ENCODE data around the gene YWHAE. TPM values are rescaled to one million over a fixed set of nuclear protein-coding genes. Genes with fewer than 3 reads are reported as not detected.
A peak's percentile ranks its signal among the peaks of the same experiment; 100 is the strongest.
"Not testable (repeated sequence)": the region's sequence is repeated elsewhere in the genome, so short reads cannot be mapped to it uniquely, and the experiment has no call there.

The YWHAE gene
- total and polyA plus RNA-seq, 4 donors = 408 to 1,947 (median 1,068) TPM

- 87% methylated on average over 7 of the region's 7 CpGs for WGBS (ENCODE audit: insufficient coverage)
- Histone ChIP-seq H3K36me3 (ENCODE audit: control insufficient read depth, insufficient read depth, low read length) (peaks cover 17% of the 10 kb centered on the region), H3K4me1 (ENCODE audit: control insufficient read depth, insufficient read depth, low read length) (peaks cover 14% of the 10 kb centered on the region), H3K4me3 (ENCODE audit: low read depth, low read length) (no peak overlapping the region), H3K27me3 (ENCODE audit: control insufficient read depth, insufficient read depth, low read length) (no peaks in the 10 kb centered on the region), H3K27ac (ENCODE audit: low read depth, low read length) (no peak overlapping the region), H3K9me3 (ENCODE audit: control insufficient read depth, insufficient read depth, low read length) (no peaks in the 10 kb centered on the region)
- DNase-seq (ENCODE audit: low read depth in 4 of 6, low spot score in 6 of 6) = no peak
Measured at GRCh38 chr17:1366234-1366633, 33.8 kb downstream of the YWHAE start.

- Histone ChIP-seq H3K27ac (ENCODE audit: low read depth, low read length) (no peak overlapping the region), H3K36me3 (ENCODE audit: control insufficient read depth, insufficient read depth, low read length) (peaks cover 21% of the 10 kb centered on the region), H3K27me3 (ENCODE audit: control insufficient read depth, insufficient read depth, low read length) (no peaks in the 10 kb centered on the region), H3K4me3 (ENCODE audit: low read depth, low read length) (no peak overlapping the region), H3K4me1 (ENCODE audit: control insufficient read depth, insufficient read depth, low read length) (peaks cover 12% of the 10 kb centered on the region), H3K9me3 (ENCODE audit: control insufficient read depth, insufficient read depth, low read length) (no peaks in the 10 kb centered on the region)
- DNase-seq (ENCODE audit: low read depth in 4 of 6, low spot score in 6 of 6) = peak; percentile 47 to 94 (median 65)
- WGBS (ENCODE audit: insufficient coverage) = 27% methylated on average over 4 of the region's 11 CpGs
Measured at GRCh38 chr17:1365445-1366039, 34.5 kb downstream of the YWHAE start.

GRCh38 chr17:1362964-1363363, 37.1 kb downstream of the YWHAE start:
- Histone ChIP-seq H3K4me1 (ENCODE audit: control insufficient read depth, insufficient read depth, low read length) (peaks cover 6% of the 10 kb centered on the region), H3K27ac (ENCODE audit: low read depth, low read length) (no peak overlapping the region), H3K36me3 (ENCODE audit: control insufficient read depth, insufficient read depth, low read length) (peaks cover 40% of the 10 kb centered on the region)

GRCh38 chr17:1362065-1362848, 37.8 kb downstream of the YWHAE start:
- Histone ChIP-seq H3K4me1 (ENCODE audit: control insufficient read depth, insufficient read depth, low read length) (peaks cover 6% of the 10 kb centered on the region), H3K4me3 (ENCODE audit: low read depth, low read length) (no peak overlapping the region), H3K9me3 (ENCODE audit: control insufficient read depth, insufficient read depth, low read length) (no peaks in the 10 kb centered on the region), H3K36me3 (ENCODE audit: control insufficient read depth, insufficient read depth, low read length) (peaks cover 48% of the 10 kb centered on the region), H3K27ac (ENCODE audit: low read depth, low read length) (no peak overlapping the region), H3K27me3 (ENCODE audit: control insufficient read depth, insufficient read depth, low read length) (no peaks in the 10 kb centered on the region)
- 37% methylated on average over 9 of the region's 10 CpGs for WGBS (ENCODE audit: insufficient coverage)
- DNase-seq (ENCODE audit: low read depth in 4 of 6, low spot score in 6 of 6) = no peak

More at GRCh38 chr17:1362964-1363363, 37.1 kb downstream of the YWHAE start:
- Histone ChIP-seq H3K4me3 (ENCODE audit: low read depth, low read length) (no peak overlapping the region), H3K27me3 (ENCODE audit: control insufficient read depth, insufficient read depth, low read length) (no peaks in the 10 kb centered on the region), H3K9me3 (ENCODE audit: control insufficient read depth, insufficient read depth, low read length) (no peaks in the 10 kb centered on the region)
- WGBS (ENCODE audit: insufficient coverage) = 67% methylated on average over 1 of the region's 3 CpGs
- no peak for DNase-seq (ENCODE audit: low read depth in 4 of 6, low spot score in 6 of 6)

- DNase-seq (ENCODE audit: low read depth in 4 of 6, low spot score in 6 of 6) = no peak
- H3K27me3 ChIP-seq (ENCODE audit: control insufficient read depth, insufficient read depth, low read length) = no peaks in the 10 kb centered on the region
- H3K9me3 ChIP-seq (ENCODE audit: control insufficient read depth, insufficient read depth, low read length) = no peaks in the 10 kb centered on the region
- peaks cover 53% of the 10 kb centered on the region for H3K36me3 ChIP-seq (ENCODE audit: control insufficient read depth, insufficient read depth, low read length)
- WGBS (ENCODE audit: insufficient coverage) = 86% methylated on average over 3 of the region's 12 CpGs
- H3K27ac ChIP-seq (ENCODE audit: low read depth, low read length) = no peak overlapping the region
- no peak overlapping the region for H3K4me3 ChIP-seq (ENCODE audit: low read depth, low read length)
- peaks cover 6% of the 10 kb centered on the region for H3K4me1 ChIP-seq (ENCODE audit: control insufficient read depth, insufficient read depth, low read length)
Measured at GRCh38 chr17:1360975-1361374, 39.0 kb downstream of the YWHAE start.

- H3K9me3 ChIP-seq (ENCODE audit: control insufficient read depth, insufficient read depth, low read length); H3K4me3 ChIP-seq (ENCODE audit: low read depth, low read length); DNase-seq (ENCODE audit: low read depth in 4 of 6, low spot score in 6 of 6); H3K27ac ChIP-seq (ENCODE audit: low read depth, low read length); H3K27me3 ChIP-seq (ENCODE audit: control insufficient read depth, insufficient read depth, low read length); H3K4me1 ChIP-seq (ENCODE audit: control insufficient read depth, insufficient read depth, low read length): not testable (repeated sequence)
- peaks cover 59% of the 10 kb centered on the region for H3K36me3 ChIP-seq (ENCODE audit: control insufficient read depth, insufficient read depth, low read length)
- 100% methylated on average over 1 of the region's 5 CpGs for WGBS (ENCODE audit: insufficient coverage)
Measured at GRCh38 chr17:1360315-1360714, 39.7 kb downstream of the YWHAE start.

- Histone ChIP-seq H3K27ac (ENCODE audit: low read depth, low read length) (no peak overlapping the region), H3K4me3 (ENCODE audit: low read depth, low read length) (no peak overlapping the region), H3K4me1 (ENCODE audit: control insufficient read depth, insufficient read depth, low read length) (peaks cover 5% of the 10 kb centered on the region), H3K9me3 (ENCODE audit: control insufficient read depth, insufficient read depth, low read length) (no peaks in the 10 kb centered on the region), H3K27me3 (ENCODE audit: control insufficient read depth, insufficient read depth, low read length) (no peaks in the 10 kb centered on the region), H3K36me3 (ENCODE audit: control insufficient read depth, insufficient read depth, low read length) (peaks cover 77% of the 10 kb centered on the region)
- WGBS (ENCODE audit: insufficient coverage) = 91% methylated on average over 4 of the region's 7 CpGs
- DNase-seq (ENCODE audit: low read depth in 4 of 6, low spot score in 6 of 6) = no peak
Measured at GRCh38 chr17:1354030-1354429, 46.0 kb downstream of the YWHAE start.

GRCh38 chr17:1352530-1352929, 47.5 kb downstream of the YWHAE start:
- not testable (repeated sequence) for DNase-seq (ENCODE audit: low read depth in 4 of 6, low spot score in 6 of 6); H3K27ac ChIP-seq (ENCODE audit: low read depth, low read length); H3K27me3 ChIP-seq (ENCODE audit: control insufficient read depth, insufficient read depth, low read length); H3K9me3 ChIP-seq (ENCODE audit: control insufficient read depth, insufficient read depth, low read length); H3K4me1 ChIP-seq (ENCODE audit: control insufficient read depth, insufficient read depth, low read length); H3K4me3 ChIP-seq (ENCODE audit: low read depth, low read length)
- peaks cover 65% of the 10 kb centered on the region for H3K36me3 ChIP-seq (ENCODE audit: control insufficient read depth, insufficient read depth, low read length)
- WGBS (ENCODE audit: insufficient coverage) = 91% methylated on average over 12 of the region's 16 CpGs

- DNase-seq (ENCODE audit: low read depth in 4 of 6, low spot score in 6 of 6) = peak in 2 of 6 donors; percentile 75 to 81
Measured at GRCh38 chr17:1351971-1352370, 48.1 kb downstream of the YWHAE start.

GRCh38 chr17:1351275-1351674, 48.7 kb downstream of the YWHAE start:
- H3K27me3 ChIP-seq (ENCODE audit: control insufficient read depth, insufficient read depth, low read length) = no peaks in the 10 kb centered on the region
- no peak overlapping the region for H3K27ac ChIP-seq (ENCODE audit: low read depth, low read length)
- DNase-seq (ENCODE audit: low read depth in 4 of 6, low spot score in 6 of 6) = no peak
- H3K4me3 ChIP-seq (ENCODE audit: low read depth, low read length) = no peak overlapping the region
- no peaks in the 10 kb centered on the region for H3K9me3 ChIP-seq (ENCODE audit: control insufficient read depth, insufficient read depth, low read length)
- H3K4me1 ChIP-seq (ENCODE audit: control insufficient read depth, insufficient read depth, low read length) = peaks cover 5% of the 10 kb centered on the region
- peaks cover 63% of the 10 kb centered on the region for H3K36me3 ChIP-seq (ENCODE audit: control insufficient read depth, insufficient read depth, low read length)
- WGBS (ENCODE audit: insufficient coverage) = 95% methylated on average over 4 of the region's 5 CpGs

More at GRCh38 chr17:1351971-1352370, 48.1 kb downstream of the YWHAE start:
- H3K9me3 ChIP-seq (ENCODE audit: control insufficient read depth, insufficient read depth, low read length) = no peaks in the 10 kb centered on the region
- WGBS (ENCODE audit: insufficient coverage) = 60% methylated on average over 1 of the region's 3 CpGs
- no peaks in the 10 kb centered on the region for H3K27me3 ChIP-seq (ENCODE audit: control insufficient read depth, insufficient read depth, low read length)
- peaks cover 5% of the 10 kb centered on the region for H3K4me1 ChIP-seq (ENCODE audit: control insufficient read depth, insufficient read depth, low read length)
- H3K4me3 ChIP-seq (ENCODE audit: low read depth, low read length) = no peak overlapping the region
- peaks cover 65% of the 10 kb centered on the region for H3K36me3 ChIP-seq (ENCODE audit: control insufficient read depth, insufficient read depth, low read length)
- no peak overlapping the region for H3K27ac ChIP-seq (ENCODE audit: low read depth, low read length)

All from spinal cord (tissue), 10 donors.